Tibial nerve (tissue), 4 donors: ENCODE results near the gene HABP2. TPM values are rescaled to one million over a fixed set of nuclear protein-coding genes. Genes with fewer than 3 reads are reported as not detected.

ENCODE experiments used
- DNase-seq, 2 donors: peaks; one replicate each; pipeline ENCODE4 v3.0.0-alpha.2; 2019; ENCODE audit warnings: low spot score in 2 of 2
- H3K27ac ChIP-seq, 4 donors: fragments of 200-600 bp; sonication (generic) in 3 of 4; one replicate each; pipeline ENCODE4 v1.5.1; 2017 to 2019; ENCODE audit warnings: mild to moderate bottlenecking in 1 of 4
- H3K27me3 ChIP-seq, 2 donors: fragments of 200-600 bp; sonication (generic) in 1 of 2; one replicate each; pipeline versions ENCODE4 v1.5.1 to v1.6.0; 2017 to 2019
- H3K36me3 ChIP-seq, 3 donors: fragments of 200-600 bp; sonication (generic); one replicate each; pipeline ENCODE4 v1.5.1; 2018 to 2019
- H3K4me1 ChIP-seq, 4 donors: fragments of 200-600 bp; sonication (generic) in 3 of 4; one replicate each; pipeline ENCODE4 v1.5.1; 2017 to 2019
- H3K4me3 ChIP-seq, 4 donors: fragments of 200-600 bp; sonication (generic) in 3 of 4; one replicate each; pipeline ENCODE4 v1.5.1; 2017 to 2019; ENCODE audit warnings: mild to moderate bottlenecking in 1 of 4, moderate library complexity in 1 of 4
- H3K9me3 ChIP-seq, 4 donors: fragments of 200-600 bp; sonication (generic) in 3 of 4; one replicate each; pipeline ENCODE4 v1.5.1; 2017 to 2019
- EP300 ChIP-seq, 2 donors: sonication (generic); formaldehyde crosslinking; IDR thresholded peaks; one replicate each; pipeline ENCODE4 v1.6.1; 2017; ENCODE audit warnings: antibody characterized with exemption in 2 of 2, mild to moderate bottlenecking in 1 of 2
- POLR2A ChIP-seq, 2 donors: fragments of 450-650 bp; IDR thresholded peaks; one replicate each; pipeline ENCODE4 v1.6.1; 2017; ENCODE audit warnings: antibody characterized with exemption in 2 of 2, mild to moderate bottlenecking in 2 of 2, moderate library complexity in 2 of 2
- WGBS, 2 donors: methylation state at CpG; one replicate each; pipeline ENCODE4 v1.1.5; 2018; 5-methylcytosine and 5-hydroxymethylcytosine counted together
- total RNA-seq, 4 donors: library from RNA; depleted of rRNA; stranded (reverse); fragments of >200 nt; gene quantifications; one replicate each; pipeline ENCODE4 v1.1.0, GENCODE V29; 2016
- TF ChIP-seq, protein P1 (sequence below), 5 experiments: fragments of 200-600 bp in 3 of 5; fragments of 450-650 bp in 2 of 5; sonication (generic) in 3 of 5; IDR thresholded peaks; one replicate each; pipeline ENCODE4 v1.5.1; 2016 to 2019; ENCODE audit warnings: antibody characterized with exemption in 5 of 5, mild to moderate bottlenecking in 3 of 5, moderate library complexity in 2 of 5

The HABP2 gene
- total RNA-seq, 4 donors from 2014 or later = not detected

DNA sequence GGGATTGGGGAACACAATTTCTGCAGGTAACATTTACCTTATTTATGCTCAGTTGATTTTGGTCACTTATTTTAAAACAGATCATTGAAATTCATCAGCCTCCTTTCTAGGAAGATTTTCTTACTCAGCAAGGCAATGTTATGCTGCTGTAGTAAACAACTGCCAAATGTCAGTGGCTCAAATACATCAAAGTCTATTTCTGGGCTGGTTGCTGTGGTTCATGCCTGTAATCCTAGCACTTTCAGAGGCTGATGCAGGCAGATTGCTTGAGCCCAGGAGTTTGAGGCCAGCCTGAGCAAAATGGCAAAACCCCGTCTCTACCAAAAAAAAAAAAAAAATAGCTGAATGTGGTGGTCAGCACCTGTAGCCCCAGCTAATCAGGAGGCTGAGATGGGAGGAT, 25.9 kb downstream of the HABP2 start:
- no peak for DNase-seq
- 81 to 86% methylated on average over 1 of the region's 1 CpG for WGBS, 2 donors
- no peaks in the 10 kb centered on the region for H3K36me3 ChIP-seq
- H3K27ac ChIP-seq = no peak overlapping the region
- no peak overlapping the region for H3K4me3 ChIP-seq
- H3K4me1 ChIP-seq = no peaks in the 10 kb centered on the region
- TF ChIP-seq POLR2A (IDR thresholded peaks at IDR 0.05) = no peak
- TF ChIP-seq EP300 (IDR thresholded peaks at IDR 0.05) = no peak
- H3K27me3 ChIP-seq = peaks cover 0 to 10% of the 10 kb centered on the region in 2 donors
- H3K9me3 ChIP-seq = no peaks in the 10 kb centered on the region

DNA sequence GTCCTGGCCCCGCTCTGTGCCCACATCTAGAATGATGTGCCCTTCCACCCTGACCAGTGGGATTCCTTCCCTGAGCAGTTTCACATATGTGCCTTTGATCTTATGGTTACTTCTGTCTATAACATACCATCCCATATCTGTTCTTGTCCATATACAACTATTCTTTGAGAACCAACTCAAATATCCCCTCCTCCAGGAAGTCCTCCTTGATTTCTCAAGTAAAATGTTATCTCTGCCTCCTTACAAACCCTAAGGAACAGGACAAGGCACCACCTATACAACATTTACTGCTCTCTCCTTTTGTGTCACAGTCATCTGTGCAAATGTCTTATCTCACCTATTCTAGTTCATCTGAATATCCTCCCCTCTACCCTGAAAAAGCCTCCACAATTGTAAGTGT, 28.2 kb downstream of the HABP2 start:
- H3K4me3 ChIP-seq = no peak overlapping the region
- TF ChIP-seq, protein P1, sequence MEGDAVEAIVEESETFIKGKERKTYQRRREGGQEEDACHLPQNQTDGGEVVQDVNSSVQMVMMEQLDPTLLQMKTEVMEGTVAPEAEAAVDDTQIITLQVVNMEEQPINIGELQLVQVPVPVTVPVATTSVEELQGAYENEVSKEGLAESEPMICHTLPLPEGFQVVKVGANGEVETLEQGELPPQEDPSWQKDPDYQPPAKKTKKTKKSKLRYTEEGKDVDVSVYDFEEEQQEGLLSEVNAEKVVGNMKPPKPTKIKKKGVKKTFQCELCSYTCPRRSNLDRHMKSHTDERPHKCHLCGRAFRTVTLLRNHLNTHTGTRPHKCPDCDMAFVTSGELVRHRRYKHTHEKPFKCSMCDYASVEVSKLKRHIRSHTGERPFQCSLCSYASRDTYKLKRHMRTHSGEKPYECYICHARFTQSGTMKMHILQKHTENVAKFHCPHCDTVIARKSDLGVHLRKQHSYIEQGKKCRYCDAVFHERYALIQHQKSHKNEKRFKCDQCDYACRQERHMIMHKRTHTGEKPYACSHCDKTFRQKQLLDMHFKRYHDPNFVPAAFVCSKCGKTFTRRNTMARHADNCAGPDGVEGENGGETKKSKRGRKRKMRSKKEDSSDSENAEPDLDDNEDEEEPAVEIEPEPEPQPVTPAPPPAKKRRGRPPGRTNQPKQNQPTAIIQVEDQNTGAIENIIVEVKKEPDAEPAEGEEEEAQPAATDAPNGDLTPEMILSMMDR (IDR thresholded peaks at IDR 0.05) = no peak
- TF ChIP-seq POLR2A (IDR thresholded peaks at IDR 0.05) (no peak), EP300 (IDR thresholded peaks at IDR 0.05) (no peak)
- WGBS, 2 donors = 82 to 87% methylated on average over 1 of the region's 1 CpG
- H3K27me3 ChIP-seq = peaks cover 0 to 10% of the 10 kb centered on the region in 2 donors
- H3K36me3 ChIP-seq = no peaks in the 10 kb centered on the region
- DNase-seq = no peak
- H3K4me1 ChIP-seq = no peaks in the 10 kb centered on the region
- H3K9me3 ChIP-seq = no peaks in the 10 kb centered on the region
- no peak overlapping the region for H3K27ac ChIP-seq

DNA sequence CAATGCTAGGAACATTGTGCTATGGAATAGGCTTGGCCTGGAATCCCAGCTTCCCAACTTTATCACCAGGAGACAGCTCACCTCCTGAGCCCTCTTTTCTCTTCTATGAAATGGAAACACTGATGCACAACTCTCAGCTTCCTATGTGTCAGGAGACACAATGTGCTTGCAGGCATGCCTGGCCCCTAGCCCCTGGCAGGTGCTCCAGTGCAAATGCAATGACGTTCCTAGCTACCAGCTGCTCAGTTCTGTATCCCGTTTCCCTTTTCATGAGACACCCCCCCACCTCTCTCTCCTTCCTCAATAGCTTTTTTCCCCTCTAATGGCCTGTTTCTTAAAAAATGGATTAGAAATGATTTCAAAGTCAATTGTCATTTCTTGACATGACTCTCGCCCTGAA, 30.7 kb downstream of the HABP2 start:
- Histone ChIP-seq H3K27ac (no peak overlapping the region), H3K27me3 (peaks cover 0 to 10% of the 10 kb centered on the region in 2 donors), H3K4me3 (no peak overlapping the region), H3K36me3 (no peaks in the 10 kb centered on the region), H3K9me3 (no peaks in the 10 kb centered on the region), H3K4me1 (no peaks in the 10 kb centered on the region)
- no peak for DNase-seq
- TF ChIP-seq, protein P1 (IDR thresholded peaks at IDR 0.05) = no peak
- TF ChIP-seq EP300 (IDR thresholded peaks at IDR 0.05) (no peak), POLR2A (IDR thresholded peaks at IDR 0.05) (no peak)
- WGBS, 2 donors = 57 to 68% methylated on average over 3 of the region's 3 CpGs

DNA sequence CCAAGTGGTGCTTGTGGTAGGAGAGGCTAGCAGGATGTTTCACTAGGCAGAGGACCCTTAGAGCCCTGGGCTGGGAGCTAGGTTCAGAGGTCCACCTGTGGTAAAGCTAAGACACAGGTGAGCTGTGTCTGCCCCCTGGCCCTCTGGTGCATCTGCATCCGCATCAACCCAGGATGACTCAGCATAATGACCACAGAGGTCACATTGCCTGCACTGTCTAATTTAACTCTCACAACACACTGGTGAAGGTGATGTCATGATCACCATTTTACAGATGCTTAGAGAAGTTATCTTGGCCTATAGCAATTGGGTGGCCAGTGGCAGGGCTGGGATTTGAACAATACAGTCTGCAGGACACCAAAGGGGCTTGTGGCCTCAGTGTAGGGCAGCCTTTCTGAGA, 33.1 kb downstream of the HABP2 start:
- no peaks in the 10 kb centered on the region for H3K4me1 ChIP-seq
- TF ChIP-seq POLR2A (IDR thresholded peaks at IDR 0.05) (no peak), EP300 (IDR thresholded peaks at IDR 0.05) (no peak)
- TF ChIP-seq, protein P1 (IDR thresholded peaks at IDR 0.05) = no peak
- no peak overlapping the region for H3K4me3 ChIP-seq
- H3K9me3 ChIP-seq = no peaks in the 10 kb centered on the region
- peaks cover 0 to 3% of the 10 kb centered on the region in 2 donors for H3K27me3 ChIP-seq
- H3K36me3 ChIP-seq = no peaks in the 10 kb centered on the region
- DNase-seq = no peak
- H3K27ac ChIP-seq = no peak overlapping the region
- 22 to 88% methylated on average over 1 of the region's 1 CpG for WGBS, 2 donors

DNA sequence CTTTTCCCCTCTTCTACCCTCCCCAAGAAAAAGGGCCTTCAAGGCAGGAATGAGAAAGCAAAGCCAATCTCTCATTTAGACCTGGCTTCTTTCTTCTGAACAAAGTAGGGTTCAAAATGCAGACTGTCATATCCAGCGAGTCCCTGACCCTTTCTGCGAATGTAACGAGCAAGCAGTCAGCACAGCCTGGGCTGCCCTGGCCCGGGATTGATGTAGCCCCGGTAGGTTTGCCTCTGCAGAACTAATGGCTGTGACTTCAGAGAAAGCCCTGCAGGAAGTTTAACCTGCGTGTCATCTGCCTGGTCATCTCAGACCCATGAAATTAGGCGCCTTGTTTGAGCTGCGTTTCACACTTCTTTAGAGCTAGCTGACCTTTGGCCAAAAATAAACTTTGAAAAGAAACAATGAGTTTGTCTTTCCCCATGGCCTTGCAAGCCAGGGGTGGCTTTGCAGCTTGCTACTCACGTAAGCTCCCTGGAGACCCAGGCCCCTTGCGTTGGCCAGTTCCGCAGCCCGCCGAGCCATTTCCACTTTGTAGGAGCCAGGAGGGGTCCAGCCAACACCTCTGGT, 36.4 kb downstream of the HABP2 start:
- no peak overlapping the region for H3K4me3 ChIP-seq
- H3K9me3 ChIP-seq = no peaks in the 10 kb centered on the region
- DNase-seq = no peak
- no peaks in the 10 kb centered on the region for H3K36me3 ChIP-seq
- TF ChIP-seq, protein P1 (IDR thresholded peaks at IDR 0.05) = no peak
- TF ChIP-seq POLR2A (IDR thresholded peaks at IDR 0.05) = no peak
- TF ChIP-seq EP300 (IDR thresholded peaks at IDR 0.05) = no peak
- H3K4me1 ChIP-seq = no peaks in the 10 kb centered on the region
- no peak overlapping the region for H3K27ac ChIP-seq
- 63 to 64% methylated on average over 13 of the region's 13 CpGs for WGBS, 2 donors
- peaks cover 0 to 7% of the 10 kb centered on the region in 2 donors for H3K27me3 ChIP-seq

DNA sequence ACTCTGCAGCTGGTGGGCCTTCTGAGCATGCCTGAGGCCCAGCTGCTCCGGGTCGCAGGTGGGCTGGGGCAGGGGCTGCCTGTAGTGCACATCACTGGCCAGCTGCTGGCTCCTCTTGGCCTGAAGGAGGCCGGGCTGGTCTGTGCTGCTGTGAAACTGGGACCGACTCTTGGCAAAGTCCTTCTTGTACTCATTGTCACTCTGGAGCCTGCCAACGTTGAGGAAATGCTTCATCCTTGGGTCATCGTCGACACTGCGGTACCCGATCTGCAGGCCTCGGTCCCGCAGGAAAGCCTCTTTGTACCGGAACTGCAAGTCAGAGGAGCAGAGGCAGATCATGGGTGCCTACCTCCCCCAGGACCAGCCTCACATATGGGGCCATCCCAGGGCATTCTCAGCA, 37.7 kb downstream of the HABP2 start:
- Histone ChIP-seq H3K4me1 (no peaks in the 10 kb centered on the region), H3K36me3 (no peaks in the 10 kb centered on the region), H3K9me3 (no peaks in the 10 kb centered on the region), H3K27me3 (peaks cover 0 to 8% of the 10 kb centered on the region in 2 donors), H3K4me3 (no peak overlapping the region), H3K27ac (no peak overlapping the region)
- WGBS, 2 donors = 82 to 87% methylated on average over 11 to 12 of the region's 12 CpGs
- DNase-seq = no peak
- TF ChIP-seq EP300 (IDR thresholded peaks at IDR 0.05) = no peak
- TF ChIP-seq, protein P1 (IDR thresholded peaks at IDR 0.05) = no peak
- TF ChIP-seq POLR2A (IDR thresholded peaks at IDR 0.05) = no peak
